ENCODE data around the gene CRHR1.

- TF ChIP-seq, protein P1, sequence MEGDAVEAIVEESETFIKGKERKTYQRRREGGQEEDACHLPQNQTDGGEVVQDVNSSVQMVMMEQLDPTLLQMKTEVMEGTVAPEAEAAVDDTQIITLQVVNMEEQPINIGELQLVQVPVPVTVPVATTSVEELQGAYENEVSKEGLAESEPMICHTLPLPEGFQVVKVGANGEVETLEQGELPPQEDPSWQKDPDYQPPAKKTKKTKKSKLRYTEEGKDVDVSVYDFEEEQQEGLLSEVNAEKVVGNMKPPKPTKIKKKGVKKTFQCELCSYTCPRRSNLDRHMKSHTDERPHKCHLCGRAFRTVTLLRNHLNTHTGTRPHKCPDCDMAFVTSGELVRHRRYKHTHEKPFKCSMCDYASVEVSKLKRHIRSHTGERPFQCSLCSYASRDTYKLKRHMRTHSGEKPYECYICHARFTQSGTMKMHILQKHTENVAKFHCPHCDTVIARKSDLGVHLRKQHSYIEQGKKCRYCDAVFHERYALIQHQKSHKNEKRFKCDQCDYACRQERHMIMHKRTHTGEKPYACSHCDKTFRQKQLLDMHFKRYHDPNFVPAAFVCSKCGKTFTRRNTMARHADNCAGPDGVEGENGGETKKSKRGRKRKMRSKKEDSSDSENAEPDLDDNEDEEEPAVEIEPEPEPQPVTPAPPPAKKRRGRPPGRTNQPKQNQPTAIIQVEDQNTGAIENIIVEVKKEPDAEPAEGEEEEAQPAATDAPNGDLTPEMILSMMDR (IDR thresholded peaks at IDR 0.05), result no peak
- TF ChIP-seq POLR2A (IDR thresholded peaks at IDR 0.05), result no peak
Observed at GRCh38 chr17:45785480-45786193, 1.5 kb downstream of the CRHR1 start.

Measured in thyroid gland (tissue), 4 donors.